ENCODE measurements around the gene WWOX. TPM values are rescaled to one million over a fixed set of nuclear protein-coding genes. Genes with fewer than 3 reads are reported as not detected.

The WWOX gene
- polyA plus RNA-seq, 1 donor (not counting 4 experiments of a cell fraction or from before 2014, with no cell fraction given) = 5.1 TPM

- dilution Hi-C loops (cut with MboI; ENCODE audit: extremely low pct_ligation_motif_present, low sequenced_read_pairs) = no loop called here
- no peak for DNase-seq (ENCODE audit: low read depth, low spot score)
These were observed 886.5 kb downstream of the WWOX start for GRCh38 chr16:78985716-78986605.

GRCh38 chr16:78987666-78988065 is 888.2 kb downstream of the WWOX start:
- no peak overlapping the region for H3K4me3 ChIP-seq (ENCODE audit: control insufficient read depth in 2 of 3, extremely low read depth in 1 of 3, insufficient read depth in 2 of 3, low read depth in 1 of 3, low read length in 3 of 3)
- H4K20me1 ChIP-seq (ENCODE audit: control insufficient read depth, extremely low read depth, insufficient read depth, low read length) = no peaks in the 10 kb centered on the region
- H3K9me1 ChIP-seq (ENCODE audit: control insufficient read depth, extremely low read depth, insufficient read depth, low read length) = no peaks in the 10 kb centered on the region
- no peak for FAIRE-seq
- H3K27me3 ChIP-seq (ENCODE audit: control insufficient read depth, extremely low read depth, insufficient read depth, low read length) = no peaks in the 10 kb centered on the region
- dilution Hi-C loops (cut with MboI; ENCODE audit: extremely low pct_ligation_motif_present, low sequenced_read_pairs) = no loop called here
- H3K4me1 ChIP-seq (ENCODE audit: control insufficient read depth, extremely low read depth, insufficient read depth, low read length) = peaks cover 16% of the 10 kb centered on the region
- H3K27ac ChIP-seq (ENCODE audit: control insufficient read depth, insufficient read depth, low read length) = peak overlapping the region; percentile 10
- no peak for TF ChIP-seq EZH2 (IDR thresholded peaks at IDR 0.05; ENCODE audit: low read length)
- no peak for TF ChIP-seq CTCF (optimal IDR thresholded peaks at IDR 0.05 in 1 of 3, IDR thresholded peaks at IDR 0.05 in 1 of 3, conservative IDR thresholded peaks at IDR 0.05 in 1 of 3; ENCODE audit: extremely low read depth in 1 of 3, insufficient read depth in 2 of 3, low read length in 3 of 3)
- no peak overlapping the region for H3K9ac ChIP-seq (ENCODE audit: control insufficient read depth, extremely low read depth, insufficient read depth, low read length)
- no peaks in the 10 kb centered on the region for H3K36me3 ChIP-seq (ENCODE audit: control insufficient read depth in 2 of 2, extremely low read depth in 1 of 2, insufficient read depth in 2 of 2, low read length in 2 of 2)
- H3K4me2 ChIP-seq (ENCODE audit: control insufficient read depth, extremely low read depth, insufficient read depth, low read depth, low read length) = peak overlapping the region; percentile 11
- no peak for DNase-seq (ENCODE audit: low read depth, low spot score)
- no peaks in the 10 kb centered on the region for H3K79me2 ChIP-seq (ENCODE audit: control insufficient read depth, insufficient read depth, low read length)
- H3K9me3 ChIP-seq (ENCODE audit: control insufficient read depth, low read depth, low read length) = no peaks in the 10 kb centered on the region
- no peak overlapping the region for H2AFZ ChIP-seq (ENCODE audit: control insufficient read depth, low read length)

More at GRCh38 chr16:78985716-78986605, 886.5 kb downstream of the WWOX start:
- peaks cover 16% of the 10 kb centered on the region for H3K4me1 ChIP-seq (ENCODE audit: control insufficient read depth, extremely low read depth, insufficient read depth, low read length)
- no peaks in the 10 kb centered on the region for H3K9me1 ChIP-seq (ENCODE audit: control insufficient read depth, extremely low read depth, insufficient read depth, low read length)
- H3K4me3 ChIP-seq (ENCODE audit: control insufficient read depth in 2 of 3, extremely low read depth in 1 of 3, insufficient read depth in 2 of 3, low read depth in 1 of 3, low read length in 3 of 3) = no peak overlapping the region
- H4K20me1 ChIP-seq (ENCODE audit: control insufficient read depth, extremely low read depth, insufficient read depth, low read length) = no peaks in the 10 kb centered on the region
- H3K27me3 ChIP-seq (ENCODE audit: control insufficient read depth, extremely low read depth, insufficient read depth, low read length) = no peaks in the 10 kb centered on the region
- no peak overlapping the region for H2AFZ ChIP-seq (ENCODE audit: control insufficient read depth, low read length)
- no peak overlapping the region for H3K9ac ChIP-seq (ENCODE audit: control insufficient read depth, extremely low read depth, insufficient read depth, low read length)
- H3K4me2 ChIP-seq (ENCODE audit: control insufficient read depth, extremely low read depth, insufficient read depth, low read depth, low read length) = peak overlapping the region; percentile 65
- H3K27ac ChIP-seq (ENCODE audit: control insufficient read depth, insufficient read depth, low read length) = no peak overlapping the region
- H3K79me2 ChIP-seq (ENCODE audit: control insufficient read depth, insufficient read depth, low read length) = no peaks in the 10 kb centered on the region
- FAIRE-seq = peak; percentile 84
- no peaks in the 10 kb centered on the region for H3K36me3 ChIP-seq (ENCODE audit: control insufficient read depth in 2 of 2, extremely low read depth in 1 of 2, insufficient read depth in 2 of 2, low read length in 2 of 2)
- TF ChIP-seq CTCF (optimal IDR thresholded peaks at IDR 0.05 in 1 of 3, IDR thresholded peaks at IDR 0.05 in 1 of 3, conservative IDR thresholded peaks at IDR 0.05 in 1 of 3; ENCODE audit: extremely low read depth in 1 of 3, insufficient read depth in 2 of 3, low read length in 3 of 3) (no peak), EZH2 (IDR thresholded peaks at IDR 0.05; ENCODE audit: low read length) (no peak)
- H3K9me3 ChIP-seq (ENCODE audit: control insufficient read depth, low read depth, low read length) = no peaks in the 10 kb centered on the region

Measured in keratinocyte (primary cell).